K562 (cell line): ENCODE measurements around the gene RRP9. TPM values are rescaled to one million over a fixed set of nuclear protein-coding genes. Genes with fewer than 3 reads are reported as not detected.

Source experiments
- ATAC-seq: fragments of 200-7000 bp; cut with Tn5 transposase; 3 replicates; pipeline ENCODE4 v1.9.1; 2020; ENCODE audit warnings: moderate library complexity
- BruUV-seq: library from RNA; stranded (reverse); fragments of 400-500 nt; replicated peaks from 2 replicates; lab custom pipeline; 2021; lab: Mats Ljungman, UMichigan
- CTCF ChIA-PET: fragments of 300-600 bp; formaldehyde crosslinking; extraction: SDS; loops from one replicate; lab custom pipeline; 2021; ENCODE audit warnings: low intra/inter-chr PET ratio; lab: Yijun Ruan, JAX
- POLR2A ChIA-PET: fragments of 300-600, 350-650 bp; sonication (Branson Sonifier 250); formaldehyde crosslinking; extraction: SDS; loops from one replicate; lab custom pipeline; 2021; ENCODE audit warnings: antibody characterized with exemption, inconsistent platforms; lab: Yijun Ruan, JAX
- DNase-seq, 4 experiments: peaks; one replicate each; pipeline versions ENCODE4 v3.0.0 to v3.0.0-alpha.2; 2011 to 2018; ENCODE audit warnings: low spot score in 3 of 4, mixed read lengths in 3 of 4; ENCODE audit errors: extremely low read depth in 1 of 4
- FAIRE-seq: peaks from 2 replicates; lab custom pipeline; 2011; peaks lifted over from hg19 to GRCh38; lab: Jason Lieb, UNC
- H2AFZ ChIP-seq: 2 replicates; pipeline ENCODE4 v1.6.0; 2011; ENCODE audit warnings: low read depth, low read length, control low read depth, inconsistent platforms
- H3K27ac ChIP-seq: fragments of 200-600 bp; 3 replicates; pipeline ENCODE4 v1.8.0; 2011; ENCODE audit warnings: low read depth, mild to moderate bottlenecking, control low read depth, inconsistent platforms, low read length, moderate library complexity, mixed read lengths; ENCODE audit errors: extremely low read depth
- H3K27me3 ChIP-seq, 2 experiments: fragments of 300-600 bp in 1 of 2; 2 replicates in 1 of 2; 3 replicates in 1 of 2; pipeline versions ENCODE4 v1.6.0 to v1.8.0; 2011; ENCODE audit warnings: inconsistent platforms in 2 of 2, low read length in 2 of 2, mild to moderate bottlenecking in 1 of 2, mixed read lengths in 1 of 2, moderate library complexity in 1 of 2; ENCODE audit not compliant: control insufficient read depth in 2 of 2, insufficient read depth in 2 of 2
- H3K36me3 ChIP-seq: fragments of 300-600 bp; 3 replicates; pipeline ENCODE4 v1.8.0; 2011; ENCODE audit warnings: mild to moderate bottlenecking, low read length, inconsistent platforms; ENCODE audit not compliant: control insufficient read depth, insufficient read depth
- H3K4me1 ChIP-seq, 2 experiments: fragments of 200-600 bp in 1 of 2; replicated peaks in 1 of 2; 2 replicates in 1 of 2; 3 replicates in 1 of 2; pipeline versions ENCODE4 v1.5.1 to v1.8.0; 2011; ENCODE audit warnings: inconsistent platforms in 2 of 2, low read length in 2 of 2, mild to moderate bottlenecking in 1 of 2, mixed read lengths in 1 of 2, moderate library complexity in 1 of 2; ENCODE audit not compliant: control insufficient read depth in 2 of 2, insufficient read depth in 2 of 2
- H3K4me2 ChIP-seq: 2 replicates; pipeline ENCODE4 v1.6.1; 2011; ENCODE audit warnings: low read length, control low read depth, inconsistent platforms, mixed read lengths; ENCODE audit not compliant: insufficient read depth
- H3K4me3 ChIP-seq: fragments of 200-600 bp; sonication (generic), shearing (Covaris generic); 2 replicates; pipeline ENCODE4 v1.5.1; 2016; ENCODE audit warnings: control low read depth, inconsistent platforms
- H3K79me2 ChIP-seq: fragments of 200-600 bp; 3 replicates; pipeline ENCODE4 v1.8.0; 2011; ENCODE audit warnings: low read length, inconsistent platforms; ENCODE audit not compliant: control insufficient read depth, insufficient read depth
- H3K9ac ChIP-seq, 2 experiments: 2 replicates each; pipeline versions ENCODE4 v1.6.0 to v1.6.1; 2011; ENCODE audit warnings: low read depth in 2 of 2, low read length in 2 of 2, control low read depth in 1 of 2, inconsistent platforms in 1 of 2, mild to moderate bottlenecking in 1 of 2, mixed read lengths in 1 of 2; ENCODE audit not compliant: insufficient read depth in 1 of 2
- H3K9me1 ChIP-seq: one replicate; pipeline ENCODE4 v1.6.0; 2011; ENCODE audit warnings: inconsistent platforms, mild to moderate bottlenecking, low read length, moderate library complexity; ENCODE audit not compliant: control insufficient read depth, insufficient read depth
- H3K9me3 ChIP-seq: replicated peaks from 2 replicates; pipeline ENCODE4 v1.5.1; 2011; ENCODE audit warnings: low read depth, low read length, inconsistent platforms; ENCODE audit not compliant: control insufficient read depth, insufficient read depth
- H4K20me1 ChIP-seq: replicated peaks from 2 replicates; pipeline ENCODE4 v1.6.1; 2011; ENCODE audit warnings: low read length, inconsistent platforms, mixed read lengths; ENCODE audit not compliant: control insufficient read depth, insufficient read depth
- ADNP ChIP-seq: fragments of 200-800 bp; sonication (Bioruptor generic); IDR thresholded peaks from 2 replicates; pipeline ENCODE4 v1.6.1; 2016; ENCODE audit warnings: missing genetic modification characterization, missing compliant biosample characterization
- KLF13 ChIP-seq: fragments of 450-650 bp; IDR thresholded peaks from 2 replicates; pipeline ENCODE4 v1.6.1; 2016; ENCODE audit warnings: missing genetic modification characterization, low read depth, mild to moderate bottlenecking, missing compliant biosample characterization, moderate library complexity, borderline replicate concordance
- MITF ChIP-seq: IDR thresholded peaks from 2 replicates; pipeline ENCODE4 v1.6.1; 2014; ENCODE audit warnings: antibody characterized with exemption
- NFIC ChIP-seq: fragments of 450-650 bp; IDR thresholded peaks from 2 replicates; pipeline ENCODE4 v1.6.1; 2017; ENCODE audit warnings: mild to moderate bottlenecking, inconsistent platforms
- NFRKB ChIP-seq: fragments of 450-650 bp; IDR thresholded peaks from 2 replicates; pipeline ENCODE4 v1.6.1; 2016; ENCODE audit warnings: low read depth
- SRSF7 ChIP-seq: fragments of 200-400 bp; formaldehyde crosslinking; optimal IDR thresholded peaks from 2 replicates; pipeline ENCODE3; 2017; ENCODE audit warnings: mild to moderate bottlenecking, low read depth, low read length
- TCF15 ChIP-seq: fragments of 250-450 bp; sonication (Bioruptor Pico); IDR thresholded peaks from 2 replicates; pipeline ENCODE4 v1.8.0; 2022; ENCODE audit warnings: moderate library complexity, mild to moderate bottlenecking, inconsistent platforms
- ZNF121 ChIP-seq: sonication (generic); formaldehyde crosslinking; conservative IDR thresholded peaks from 2 replicates; pipeline ENCODE4 v1.8.0; 2022; ENCODE audit warnings: missing genetic modification reagents
- ZNF140 ChIP-seq: fragments of 250-450 bp; sonication (Bioruptor Pico); IDR thresholded peaks from 2 replicates; pipeline ENCODE4 v1.8.0; 2021; ENCODE audit warnings: moderate library complexity, mild to moderate bottlenecking, inconsistent platforms
- ZNF75A ChIP-seq: fragments of 450-650 bp; formaldehyde crosslinking; IDR thresholded peaks from 2 replicates; pipeline ENCODE4 v1.4.0; 2020; ENCODE audit warnings: mild to moderate bottlenecking
- WGBS: fragments of 100-300 bp; shearing (Covaris generic); methylation state at CpG from one replicate; pipeline ENCODE4 v1.1.6; 2016; ENCODE audit warnings: low coverage, mixed read lengths; ENCODE audit not compliant: insufficient coverage; ENCODE audit errors: missing lambda C conversion rate; 5-methylcytosine and 5-hydroxymethylcytosine counted together
- in situ Hi-C: fragments of 300-500 bp; cut with MboI; formaldehyde crosslinking; loops from 4 replicates; pipeline ENCODE4 v1.15.0; 2018; ENCODE audit warnings: inconsistent platforms, mixed read lengths
- intact Hi-C: fragments of 100-400 bp; cut with micrococcal nuclease; formaldehyde crosslinking; loops from 2 replicates; pipeline ENCODE4 v1.14.2; 2022
- polyA plus RNA-seq, 8 experiments: library from polyadenylated mRNA; depleted of rRNA in 4 of 8; stranded (reverse) in 5 of 8; unstranded in 3 of 8; fragments of >200 nt; fragmentation: Nextera tagmentation in 2 of 8; fragmentation: Illumina TruSeq in 1 of 8; extraction: Ambion mirVana in 2 of 8; extraction: Trizol in 1 of 8; gene quantifications; 2 replicates each; pipeline versions ENCODE4 v1.2.1 to v1.2.3, GENCODE V29; 2011 to 2014; ENCODE audit warnings: inconsistent platforms in 1 of 8, missing spikeins in 1 of 8
- total RNA-seq, 7 experiments: library from RNA; depleted of rRNA in 6 of 7; stranded (reverse); fragments of >200 nt in 6 of 7; fragmentation: Illumina TruSeq in 2 of 7; extraction: Trizol in 2 of 7; gene quantifications; 2 replicates each; pipeline versions ENCODE4 v1.2.1 to v1.2.3, GENCODE V29; 2011 to 2021; ENCODE audit warnings: low replicate concordance in 1 of 7

The RRP9 gene
- total and polyA plus RNA-seq, 9 of the 15 experiments (the other 6 are each of a cell fraction or from before 2014, with no cell fraction given), result 5.2 to 67.0 (median 45.9) TPM

- TF ChIP-seq ZNF75A (CRISPR knock-in tag), result no peak
- no peak for TF ChIP-seq ZNF121 (CRISPR knock-in tag)
- no peak for TF ChIP-seq SRSF7
- TF ChIP-seq TCF15 (CRISPR knock-in tag), result no peak
- no peak for TF ChIP-seq NFIC
These were observed 5.1 kb upstream of the RRP9 start (continued) for GRCh38 chr3:51946796-51947195.

- 63% methylated on average over 13 of the region's 14 CpGs for WGBS
- H3K27me3 ChIP-seq, result no peaks in the 10 kb centered on the region
- in situ Hi-C loops, result no loop called here
- peaks cover 7% of the 10 kb centered on the region for H3K79me2 ChIP-seq
- H3K4me3 ChIP-seq, result no peak overlapping the region
- no peak for DNase-seq
- H3K4me2 ChIP-seq, result no peak overlapping the region
- intact Hi-C loops, result no loop called here
- H3K27ac ChIP-seq, result no peak overlapping the region
- no peak overlapping the region for H2AFZ ChIP-seq
- TF ChIP-seq ADNP (tag) (no peak), MITF (no peak), NFRKB (no peak), KLF13 (tag) (no peak), ZNF140 (CRISPR knock-in tag) (no peak)
- no peak overlapping the region for H3K9ac ChIP-seq
- H3K4me1 ChIP-seq, result peaks cover 10 to 25% of the 10 kb centered on the region in 2 experiments; a peak in 4 of 5 replicates
- no peaks in the 10 kb centered on the region for H3K9me3 ChIP-seq
- H3K9me1 ChIP-seq, result no peaks in the 10 kb centered on the region
- H3K36me3 ChIP-seq, result no peaks in the 10 kb centered on the region
- H4K20me1 ChIP-seq, result no peaks in the 10 kb centered on the region
- no peak for FAIRE-seq
- no peak for ATAC-seq
- BruUV-seq, result no TSS peak
- POLR2A ChIA-PET, result interaction anchor here (0.6 to 1.1 kb wide), 2 partner anchors 23 to 371 kb away, joined by 3 read pairs; no protein-coding TSS in a partner anchor
- CTCF ChIA-PET, result no interaction called here
These were observed 4.4 kb upstream of the RRP9 start for GRCh38 chr3:51945926-51946705.
